ENCODE measurements around the gene IGSF9. TPM values are rescaled to one million over a fixed set of nuclear protein-coding genes. Genes with fewer than 3 reads are reported as not detected.

The IGSF9 gene
- total RNA-seq, 1 donor from 2014 or later, result 0.09 TPM

DNA sequence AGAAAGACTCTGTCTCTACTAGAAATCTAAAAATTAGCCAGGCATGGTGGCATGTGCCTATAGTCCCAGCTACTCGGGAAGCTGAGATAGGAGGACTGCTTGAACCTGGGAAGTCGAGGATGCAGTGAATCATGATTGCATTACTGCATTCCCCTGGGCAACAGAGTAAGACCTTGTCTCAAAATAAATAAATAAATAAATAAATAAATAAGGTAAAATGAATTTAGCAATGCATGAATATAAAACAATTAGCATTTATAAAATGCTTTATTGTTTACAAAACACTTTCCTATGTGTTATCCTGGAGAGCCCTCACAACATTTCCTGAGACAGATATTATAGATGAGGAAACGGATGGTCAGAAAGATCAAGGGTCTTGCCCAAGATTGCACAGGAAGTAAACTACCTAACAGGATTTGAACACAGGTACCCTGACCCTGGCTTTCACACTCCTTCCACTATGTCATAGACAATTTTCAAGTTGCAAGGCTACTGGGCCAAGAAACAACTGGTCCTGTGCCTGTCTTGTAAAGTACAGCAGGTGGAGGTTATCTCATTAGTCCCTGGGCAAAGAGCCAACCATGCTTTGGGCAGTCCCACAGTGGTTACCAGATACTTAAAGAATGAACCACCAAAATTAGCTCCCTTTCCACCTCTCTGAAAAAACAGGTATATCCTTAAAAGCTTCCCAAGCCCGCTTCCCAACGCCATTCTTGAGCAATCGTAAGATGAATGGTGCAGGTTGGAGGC is 67.5 kb downstream of the IGSF9 start:
- intact Hi-C loops (cut with micrococcal nuclease), result no loop called here

Other genes starting within 250 kb of the IGSF9 start
- not detected in 2 replicates for gene CRP, start 231.0 kb downstream of the IGSF9 start, total RNA-seq
- gene DUSP23, start 164.7 kb downstream of the IGSF9 start, total RNA-seq, result 20.9 and 22.6 TPM in 2 replicates
- gene FCRL6, start 143.3 kb downstream of the IGSF9 start, total RNA-seq, result 0.25 TPM in 1 of 2 replicates, not detected in the other
- 0.68 and 1.1 TPM in 2 replicates for gene SLAMF8, start 118.7 kb downstream of the IGSF9 start, total RNA-seq
- not detected in 2 replicates for gene VSIG8, start 83.0 kb downstream of the IGSF9 start, total RNA-seq
- gene CFAP45, start 45.4 kb downstream of the IGSF9 start, total RNA-seq, result 0.57 and 0.98 TPM in 2 replicates
- gene TAGLN2, start 20.1 kb downstream of the IGSF9 start, total RNA-seq, result 542 and 547 TPM in 2 replicates
- not detected in 2 replicates for gene SLAMF9, start 8.6 kb upstream of the IGSF9 start, total RNA-seq
- gene PIGM, start 86.4 kb upstream of the IGSF9 start, total RNA-seq, result 7.5 and 7.7 TPM in 2 replicates
- not detected in 2 replicates for gene KCNJ10, start 124.5 kb upstream of the IGSF9 start, total RNA-seq
- gene KCNJ9, start 135.9 kb upstream of the IGSF9 start, total RNA-seq, result not detected in 2 replicates
- gene IGSF8, start 153.0 kb upstream of the IGSF9 start, total RNA-seq, result 37.2 and 39.4 TPM in 2 replicates
- not detected in 2 replicates for gene ATP1A2, start 170.1 kb upstream of the IGSF9 start, total RNA-seq
- gene ATP1A4, start 206.0 kb upstream of the IGSF9 start, total RNA-seq, result not detected in 2 replicates
- gene CASQ1, start 245.0 kb upstream of the IGSF9 start, total RNA-seq, result 0.11 TPM in 1 of 2 replicates, not detected in the other

Measured in T-helper 2 cell treated with Interferon-gamma antibody and Interleukin-4, amounts not matched to agents 100 ng/mL and 5 ng/mL, for 36 hours (primary cell).